Esophagus muscularis mucosa (tissue), 4 donors: ENCODE results near the gene TP53INP2. TPM values are rescaled to one million over a fixed set of nuclear protein-coding genes. Genes with fewer than 3 reads are reported as not detected.

ENCODE experiments used
- DNase-seq: peaks from one replicate; pipeline ENCODE4 v3.0.0-alpha.2; 2017; ENCODE audit errors: extremely low spot score
- H3K27ac ChIP-seq, 4 donors: fragments of 200-600 bp; sonication (generic); replicated peaks in 1 of 4; 1 replicate in 3 of 4; 2 replicates in 1 of 4; pipeline ENCODE4 v1.5.1; 2016 to 2019; ENCODE audit warnings: mild to moderate bottlenecking in 1 of 4
- H3K27me3 ChIP-seq, 4 donors: fragments of 200-600 bp; sonication (generic); one replicate each; pipeline versions ENCODE4 v1.5.1 to v1.6.0; 2016 to 2019
- H3K36me3 ChIP-seq, 4 donors: fragments of 200-600 bp; sonication (generic); one replicate each; pipeline ENCODE4 v1.5.1; 2016 to 2019
- H3K4me1 ChIP-seq, 4 donors: fragments of 200-600 bp; sonication (generic); one replicate each; pipeline ENCODE4 v1.5.1; 2016 to 2019
- H3K4me3 ChIP-seq, 4 donors: fragments of 200-600 bp; sonication (generic); 1 replicate in 2 of 4; 2 replicates in 2 of 4; pipeline ENCODE4 v1.5.1; 2016 to 2019; ENCODE audit warnings: mild to moderate bottlenecking in 4 of 4, moderate library complexity in 1 of 4
- H3K9me3 ChIP-seq, 4 donors: fragments of 200-600 bp; sonication (generic); 1 replicate in 3 of 4; 2 replicates in 1 of 4; pipeline ENCODE4 v1.5.1; 2016 to 2019
- CTCF ChIP-seq, 3 experiments: fragments of 200-600 bp in 2 of 3; fragments of 450-650 bp in 1 of 3; sonication (generic) in 2 of 3; IDR thresholded peaks; one replicate each; pipeline ENCODE4 v1.5.1; 2017 to 2019; ENCODE audit warnings: antibody characterized with exemption in 3 of 3, mild to moderate bottlenecking in 2 of 3, moderate library complexity in 1 of 3
- EP300 ChIP-seq: sonication (generic); formaldehyde crosslinking; IDR thresholded peaks from one replicate; pipeline ENCODE4 v1.6.1; 2017; ENCODE audit warnings: antibody characterized with exemption
- POLR2A ChIP-seq: fragments of 450-650 bp; IDR thresholded peaks from one replicate; pipeline ENCODE4 v1.6.1; 2017; ENCODE audit warnings: antibody characterized with exemption, moderate library complexity, mild to moderate bottlenecking, low read depth
- POLR2AphosphoS5 ChIP-seq, 2 donors: sonication (generic); formaldehyde crosslinking; IDR thresholded peaks; one replicate each; pipeline ENCODE4 v1.6.1; 2017; ENCODE audit warnings: antibody characterized with exemption in 2 of 2
- WGBS: methylation state at CpG from one replicate; pipeline ENCODE4 v1.1.5; 2018; 5-methylcytosine and 5-hydroxymethylcytosine counted together
- intact Hi-C: fragments of 100-400 bp; cut with DNase I; formaldehyde crosslinking; loops from one replicate; pipeline ENCODE4 v1.15.1; 2023
- total RNA-seq, 4 donors: library from RNA; depleted of rRNA; stranded (reverse); fragments of >200 nt; gene quantifications; one replicate each; pipeline versions ENCODE4 v1.1.0 to v1.2.1, GENCODE V29; 2016

Gene TP53INP2
- total RNA-seq, 4 donors from 2014 or later = 37.1 to 73.1 (median 62.5) TPM

DNA sequence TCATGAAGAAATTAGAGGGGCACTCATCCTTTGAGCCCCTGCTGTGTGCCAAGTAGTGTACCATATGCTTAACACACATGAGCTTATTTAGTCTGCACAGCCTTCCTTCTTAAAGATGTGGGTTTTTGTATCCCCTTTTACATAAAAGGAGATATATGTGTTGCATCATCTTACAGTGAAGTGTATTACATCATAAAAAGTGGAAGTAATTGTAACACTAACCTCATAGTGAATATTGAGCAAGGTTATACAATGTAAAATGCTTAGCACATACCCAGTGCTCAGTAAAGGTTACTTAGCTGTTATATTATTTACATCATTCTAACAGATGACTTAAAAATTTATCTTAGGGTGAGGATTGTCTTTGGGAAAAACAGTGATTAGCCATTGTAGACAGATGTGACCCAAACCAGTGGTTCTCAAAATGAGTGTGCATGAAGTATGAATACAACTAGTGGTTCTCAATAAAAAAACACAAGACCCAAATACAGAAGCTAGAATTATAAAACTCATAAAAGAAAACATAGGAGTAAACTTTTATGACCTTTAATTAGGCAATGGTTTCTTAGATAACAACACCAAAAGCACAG, 23.5 kb upstream of the TP53INP2 start:
- TF ChIP-seq CTCF (IDR thresholded peaks at IDR 0.05) (no peak), POLR2A (no peak), EP300 (no peak), POLR2AphosphoS5 (IDR thresholded peaks at IDR 0.05) (no peak)
- no peaks in the 10 kb centered on the region for H3K9me3 ChIP-seq
- no peak overlapping the region for H3K4me3 ChIP-seq
- H3K27me3 ChIP-seq = no peaks in the 10 kb centered on the region
- H3K36me3 ChIP-seq = no peaks in the 10 kb centered on the region
- H3K4me1 ChIP-seq = peaks cover 5 to 17% (median 14%) of the 10 kb centered on the region in 4 donors
- DNase-seq = no peak
- intact Hi-C loops = no loop called here
- no peak overlapping the region for H3K27ac ChIP-seq

GRCh38 chr20:34683667-34684066, 20.5 kb upstream of the TP53INP2 start:
- no peak overlapping the region for H3K27ac ChIP-seq
- WGBS = 89% methylated on average over 3 of the region's 3 CpGs

DNA sequence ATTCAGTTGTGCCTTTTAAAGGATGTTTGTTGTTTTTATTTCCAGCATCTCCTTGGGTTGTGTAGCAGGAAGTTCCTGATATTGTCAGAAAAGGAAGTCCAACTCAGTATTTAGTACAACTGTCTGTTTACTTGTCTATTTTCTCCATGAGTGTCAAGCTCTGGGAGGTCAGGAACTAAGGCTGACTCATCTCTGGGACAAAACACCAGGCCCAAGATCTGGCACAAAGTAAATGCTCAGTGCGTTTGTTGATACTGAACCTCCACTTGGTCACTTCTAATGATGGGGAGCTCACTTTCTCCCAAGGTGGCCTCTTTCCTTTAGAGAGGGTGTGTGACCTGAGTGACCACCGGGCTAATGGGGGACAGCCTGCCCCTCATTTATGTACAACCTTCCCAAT, 14.7 kb upstream of the TP53INP2 start:
- H3K27ac ChIP-seq = no peak overlapping the region
- intact Hi-C loops = no loop called here

More at GRCh38 chr20:34683667-34684066, 20.5 kb upstream of the TP53INP2 start:
- intact Hi-C loops = no loop called here
- TF ChIP-seq EP300 = no peak
- no peak for TF ChIP-seq CTCF (IDR thresholded peaks at IDR 0.05)
- no peak for TF ChIP-seq POLR2AphosphoS5 (IDR thresholded peaks at IDR 0.05)
- no peak for TF ChIP-seq POLR2A
- Histone ChIP-seq H3K4me1 (no peaks in the 10 kb centered on the region), H3K9me3 (no peaks in the 10 kb centered on the region), H3K27me3 (no peaks in the 10 kb centered on the region), H3K4me3 (no peak overlapping the region), H3K36me3 (no peaks in the 10 kb centered on the region)
- DNase-seq = no peak

GRCh38 chr20:34691838-34692237, 12.3 kb upstream of the TP53INP2 start:
- DNase-seq = no peak
- no peaks in the 10 kb centered on the region for H3K9me3 ChIP-seq
- H3K27ac ChIP-seq = no peak overlapping the region
- no peak overlapping the region for H3K4me3 ChIP-seq
- WGBS = 77% methylated on average over 3 of the region's 3 CpGs
- intact Hi-C loops = no loop called here
- no peaks in the 10 kb centered on the region for H3K27me3 ChIP-seq
- H3K36me3 ChIP-seq = no peaks in the 10 kb centered on the region
- TF ChIP-seq EP300 = no peak
- TF ChIP-seq POLR2AphosphoS5 (IDR thresholded peaks at IDR 0.05) = no peak
- no peak for TF ChIP-seq CTCF (IDR thresholded peaks at IDR 0.05)
- TF ChIP-seq POLR2A = no peak
- H3K4me1 ChIP-seq = peaks cover 0 to 4% (median 2%) of the 10 kb centered on the region in 4 donors

More for the DNA sequence above, 14.7 kb upstream of the TP53INP2 start:
- no peak for DNase-seq
- peaks cover 0 to 4% (median 2%) of the 10 kb centered on the region in 4 donors for H3K4me1 ChIP-seq
- no peak overlapping the region for H3K4me3 ChIP-seq
- TF ChIP-seq CTCF (IDR thresholded peaks at IDR 0.05) = no peak
- no peak for TF ChIP-seq EP300
- no peak for TF ChIP-seq POLR2A
- TF ChIP-seq POLR2AphosphoS5 (IDR thresholded peaks at IDR 0.05) = no peak
- H3K36me3 ChIP-seq = no peaks in the 10 kb centered on the region
- H3K9me3 ChIP-seq = no peaks in the 10 kb centered on the region
- 79% methylated on average over 2 of the region's 2 CpGs for WGBS
- H3K27me3 ChIP-seq = no peaks in the 10 kb centered on the region

GRCh38 chr20:34693414-34693813, 10.7 kb upstream of the TP53INP2 start:
- no peaks in the 10 kb centered on the region for H3K9me3 ChIP-seq
- TF ChIP-seq CTCF (IDR thresholded peaks at IDR 0.05) (no peak), POLR2A (no peak), EP300 (no peak), POLR2AphosphoS5 (IDR thresholded peaks at IDR 0.05) (no peak)
- no peak overlapping the region for H3K4me3 ChIP-seq
- intact Hi-C loops = no loop called here
- no peak for DNase-seq
- H3K27ac ChIP-seq = no peak overlapping the region
- peaks cover 0 to 4% (median 2%) of the 10 kb centered on the region in 4 donors for H3K4me1 ChIP-seq
- no peaks in the 10 kb centered on the region for H3K27me3 ChIP-seq
- 69% methylated on average over 4 of the region's 4 CpGs for WGBS
- no peaks in the 10 kb centered on the region for H3K36me3 ChIP-seq
